HEK293 (cell line): ENCODE measurements around the gene THEMIS2.

Source experiments
- GLI2 ChIP-seq: fragments of 450-650 bp; formaldehyde crosslinking; IDR thresholded peaks from 2 replicates; pipeline ENCODE4; 2017; ENCODE audit warnings: missing biosample characterization, missing genetic modification characterization, low read depth, borderline replicate concordance
- GLIS2 ChIP-seq: fragments of 450-650 bp; formaldehyde crosslinking; IDR thresholded peaks from 2 replicates; pipeline ENCODE4 v1.5.1; 2016; ENCODE audit warnings: missing biosample characterization, missing genetic modification characterization
- HOXC10 ChIP-seq: sonication (generic); formaldehyde crosslinking; IDR thresholded peaks from 2 replicates; pipeline ENCODE4 v1.8.1; 2023; ENCODE audit warnings: mild to moderate bottlenecking, missing genetic modification reagents
- SP2 ChIP-seq: fragments of 450-650 bp; formaldehyde crosslinking; IDR thresholded peaks from 2 replicates; pipeline ENCODE4 v1.5.1; 2016; ENCODE audit warnings: missing biosample characterization, missing genetic modification characterization
- YY2 ChIP-seq: fragments of 450-650 bp; formaldehyde crosslinking; IDR thresholded peaks from 2 replicates; pipeline ENCODE4 v1.5.1; 2016; ENCODE audit warnings: missing biosample characterization, missing genetic modification characterization
- ZBTB17 ChIP-seq: fragments of 450-650 bp; formaldehyde crosslinking; IDR thresholded peaks from 2 replicates; pipeline ENCODE4 v1.5.1; 2016; ENCODE audit warnings: missing biosample characterization, missing genetic modification characterization
- ZNF121 ChIP-seq: fragments of 450-650 bp; formaldehyde crosslinking; IDR thresholded peaks from 2 replicates; pipeline ENCODE4 v1.5.1; 2016; ENCODE audit warnings: missing biosample characterization, missing genetic modification characterization
- ZNF138 ChIP-seq: fragments of 450-650 bp; formaldehyde crosslinking; IDR thresholded peaks from 2 replicates; pipeline ENCODE4 v1.5.1; 2016; ENCODE audit warnings: missing biosample characterization, missing genetic modification characterization, borderline replicate concordance
- ZNF155 ChIP-seq: fragments of 450-650 bp; formaldehyde crosslinking; IDR thresholded peaks from 2 replicates; pipeline ENCODE4 v1.5.1; 2016; ENCODE audit warnings: missing biosample characterization, missing genetic modification characterization
- ZNF19 ChIP-seq: fragments of 450-650 bp; formaldehyde crosslinking; IDR thresholded peaks from 2 replicates; pipeline ENCODE4; 2016; ENCODE audit warnings: missing biosample characterization, missing genetic modification characterization, low read depth
- ZNF221 ChIP-seq: fragments of 450-650 bp; formaldehyde crosslinking; IDR thresholded peaks from 2 replicates; pipeline ENCODE4 v1.5.1; 2017; ENCODE audit warnings: missing biosample characterization, missing genetic modification characterization, borderline replicate concordance
- ZNF24 ChIP-seq: fragments of 450-650 bp; formaldehyde crosslinking; IDR thresholded peaks from 2 replicates; pipeline ENCODE4 v1.5.1; 2016; ENCODE audit warnings: missing biosample characterization, missing genetic modification characterization
- ZNF324 ChIP-seq: fragments of 450-650 bp; formaldehyde crosslinking; IDR thresholded peaks from 2 replicates; pipeline ENCODE4 v1.5.1; 2016; ENCODE audit warnings: missing biosample characterization, missing genetic modification characterization
- ZNF335 ChIP-seq: fragments of 450-650 bp; formaldehyde crosslinking; conservative IDR thresholded peaks from 2 replicates; pipeline ENCODE4 v1.5.1; 2016; ENCODE audit warnings: missing biosample characterization, missing genetic modification characterization
- ZNF354C ChIP-seq: fragments of 450-650 bp; formaldehyde crosslinking; IDR thresholded peaks from 2 replicates; pipeline ENCODE4 v1.5.1; 2016; ENCODE audit warnings: missing biosample characterization, missing genetic modification characterization, low read depth, borderline replicate concordance
- ZNF423 ChIP-seq: fragments of 450-650 bp; formaldehyde crosslinking; IDR thresholded peaks from 2 replicates; pipeline ENCODE4 v1.5.1; 2016; ENCODE audit warnings: missing biosample characterization, missing genetic modification characterization
- ZNF548 ChIP-seq: fragments of 450-650 bp; formaldehyde crosslinking; IDR thresholded peaks from 2 replicates; pipeline ENCODE4 v1.5.1; 2016; ENCODE audit warnings: missing biosample characterization, missing genetic modification characterization
- ZNF560 ChIP-seq: fragments of 450-650 bp; formaldehyde crosslinking; IDR thresholded peaks from 2 replicates; pipeline ENCODE4 v1.5.1; 2017; ENCODE audit warnings: missing biosample characterization, missing genetic modification characterization, borderline replicate concordance
- ZNF600 ChIP-seq: fragments of 450-650 bp; formaldehyde crosslinking; IDR thresholded peaks from 2 replicates; pipeline ENCODE4 v1.5.1; 2016; ENCODE audit warnings: missing biosample characterization, missing genetic modification characterization
- ZXDB ChIP-seq: fragments of 450-650 bp; formaldehyde crosslinking; IDR thresholded peaks from 2 replicates; pipeline ENCODE4 v1.5.1; 2016; ENCODE audit warnings: missing biosample characterization, missing genetic modification characterization
- TF ChIP-seq, protein P1 (sequence below): fragments of 450-650 bp; formaldehyde crosslinking; IDR thresholded peaks from 2 replicates; pipeline ENCODE4 v1.5.1; 2016; ENCODE audit warnings: missing biosample characterization, missing genetic modification characterization
- TF ChIP-seq, protein P2 (sequence below): fragments of 450-650 bp; formaldehyde crosslinking; IDR thresholded peaks from 2 replicates; pipeline ENCODE4 v1.5.1; 2016; ENCODE audit warnings: missing biosample characterization, missing genetic modification characterization
- TF ChIP-seq, protein P3 (sequence below): fragments of 450-650 bp; formaldehyde crosslinking; IDR thresholded peaks from 2 replicates; pipeline ENCODE4 v1.5.1; 2016; ENCODE audit warnings: missing biosample characterization, missing genetic modification characterization
- TF ChIP-seq, protein P4 (sequence below): fragments of 450-650 bp; formaldehyde crosslinking; IDR thresholded peaks from 2 replicates; pipeline ENCODE4 v1.5.1; 2016; ENCODE audit warnings: missing biosample characterization, missing genetic modification characterization
- TF ChIP-seq, protein P5 (sequence below): fragments of 450-650 bp; formaldehyde crosslinking; IDR thresholded peaks from 2 replicates; pipeline ENCODE4 v1.5.1; 2016; ENCODE audit warnings: missing biosample characterization, missing genetic modification characterization, borderline replicate concordance

Gene THEMIS2

DNA sequence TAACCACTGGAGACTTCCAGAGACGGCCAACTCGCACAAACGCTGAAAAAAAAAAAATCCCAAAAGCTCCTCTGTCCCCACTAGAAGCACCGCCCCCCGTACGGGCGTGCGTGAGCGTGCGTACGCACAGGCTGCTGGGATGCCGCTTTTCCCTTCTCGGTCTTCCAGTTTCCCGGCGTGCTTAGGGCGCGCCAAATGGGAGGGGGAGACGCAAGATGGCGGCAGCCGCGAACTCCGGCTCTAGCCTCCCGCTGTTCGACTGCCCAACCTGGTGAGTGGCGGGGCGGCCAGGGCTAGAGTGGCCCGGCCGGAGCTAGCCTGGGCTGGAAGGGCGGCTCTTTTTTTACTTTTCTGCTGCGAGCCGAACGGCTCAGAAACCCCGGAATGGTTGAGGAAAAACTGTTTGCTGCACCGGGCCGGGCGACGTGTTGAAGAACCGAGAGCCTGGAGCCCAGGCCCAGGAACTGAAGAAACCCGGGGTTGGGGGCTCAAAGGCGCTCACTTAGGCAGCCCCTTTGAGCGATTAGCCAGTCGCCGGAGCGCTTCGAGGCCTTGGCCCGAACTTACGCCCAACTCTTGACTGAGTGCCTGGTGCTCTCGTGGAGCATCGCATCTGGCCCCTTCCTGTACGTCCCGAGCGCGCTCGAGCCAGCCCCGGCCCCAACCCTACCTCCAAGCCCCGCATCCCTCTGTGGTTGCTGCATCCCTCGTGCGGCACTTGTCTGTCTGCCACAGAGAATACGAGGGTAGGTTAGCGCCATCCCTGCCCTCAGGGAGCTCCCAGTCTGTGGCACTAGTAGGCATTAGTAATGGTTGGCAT is 41.5 kb upstream of the THEMIS2 start, which contains the start of gene PPP1R8 (continued):
- TF ChIP-seq, protein P1, sequence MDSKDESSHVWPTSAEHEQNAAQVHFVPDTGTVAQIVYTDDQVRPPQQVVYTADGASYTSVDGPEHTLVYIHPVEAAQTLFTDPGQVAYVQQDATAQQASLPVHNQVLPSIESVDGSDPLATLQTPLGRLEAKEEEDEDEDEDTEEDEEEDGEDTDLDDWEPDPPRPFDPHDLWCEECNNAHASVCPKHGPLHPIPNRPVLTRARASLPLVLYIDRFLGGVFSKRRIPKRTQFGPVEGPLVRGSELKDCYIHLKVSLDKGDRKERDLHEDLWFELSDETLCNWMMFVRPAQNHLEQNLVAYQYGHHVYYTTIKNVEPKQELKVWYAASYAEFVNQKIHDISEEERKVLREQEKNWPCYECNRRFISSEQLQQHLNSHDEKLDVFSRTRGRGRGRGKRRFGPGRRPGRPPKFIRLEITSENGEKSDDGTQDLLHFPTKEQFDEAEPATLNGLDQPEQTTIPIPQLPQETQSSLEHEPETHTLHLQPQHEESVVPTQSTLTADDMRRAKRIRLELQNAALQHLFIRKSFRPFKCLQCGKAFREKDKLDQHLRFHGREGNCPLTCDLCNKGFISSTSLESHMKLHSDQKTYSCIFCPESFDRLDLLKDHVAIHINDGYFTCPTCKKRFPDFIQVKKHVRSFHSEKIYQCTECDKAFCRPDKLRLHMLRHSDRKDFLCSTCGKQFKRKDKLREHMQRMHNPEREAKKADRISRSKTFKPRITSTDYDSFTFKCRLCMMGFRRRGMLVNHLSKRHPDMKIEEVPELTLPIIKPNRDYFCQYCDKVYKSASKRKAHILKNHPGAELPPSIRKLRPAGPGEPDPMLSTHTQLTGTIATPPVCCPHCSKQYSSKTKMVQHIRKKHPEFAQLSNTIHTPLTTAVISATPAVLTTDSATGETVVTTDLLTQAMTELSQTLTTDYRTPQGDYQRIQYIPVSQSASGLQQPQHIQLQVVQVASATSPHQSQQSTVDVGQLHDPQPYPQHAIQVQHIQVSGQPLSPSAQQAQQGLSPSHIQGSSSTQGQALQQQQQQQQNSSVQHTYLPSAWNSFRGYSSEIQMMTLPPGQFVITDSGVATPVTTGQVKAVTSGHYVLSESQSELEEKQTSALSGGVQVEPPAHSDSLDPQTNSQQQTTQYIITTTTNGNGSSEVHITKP (tag by site-specific recombination) = peak; percentile 24; the same call in 1 of the 2 replicates
- no peak for TF ChIP-seq ZNF560 (tag by site-specific recombination)
- TF ChIP-seq GLI2 = no peak
- TF ChIP-seq ZNF19 (tag by site-specific recombination) = no peak
- no peak for TF ChIP-seq ZNF221
- TF ChIP-seq ZNF138 = no peak
- TF ChIP-seq ZNF354C (tag by site-specific recombination) = no peak
- no peak for TF ChIP-seq ZNF121 (tag by site-specific recombination)
- TF ChIP-seq ZNF324 (tag by site-specific recombination) = peak; percentile 43; the same call in 1 of the 2 replicates
- TF ChIP-seq ZNF24 (tag by site-specific recombination) = peak; percentile 59; the same call in 1 of the 2 replicates
- peak; percentile 88 for TF ChIP-seq YY2 (tag by site-specific recombination)
- TF ChIP-seq, protein P2, sequence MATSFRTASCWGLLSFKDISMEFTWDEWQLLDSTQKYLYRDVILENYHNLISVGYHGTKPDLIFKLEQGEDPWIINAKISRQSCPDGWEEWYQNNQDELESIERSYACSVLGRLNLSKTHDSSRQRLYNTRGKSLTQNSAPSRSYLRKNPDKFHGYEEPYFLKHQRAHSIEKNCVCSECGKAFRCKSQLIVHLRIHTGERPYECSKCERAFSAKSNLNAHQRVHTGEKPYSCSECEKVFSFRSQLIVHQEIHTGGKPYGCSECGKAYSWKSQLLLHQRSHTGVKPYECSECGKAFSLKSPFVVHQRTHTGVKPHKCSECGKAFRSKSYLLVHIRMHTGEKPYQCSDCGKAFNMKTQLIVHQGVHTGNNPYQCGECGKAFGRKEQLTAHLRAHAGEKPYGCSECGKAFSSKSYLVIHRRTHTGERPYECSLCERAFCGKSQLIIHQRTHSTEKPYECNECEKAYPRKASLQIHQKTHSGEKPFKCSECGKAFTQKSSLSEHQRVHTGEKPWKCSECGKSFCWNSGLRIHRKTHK (tag by site-specific recombination) = no peak
- peak; percentile 95 for TF ChIP-seq ZBTB17 (tag by site-specific recombination)
- peak; percentile 85 for TF ChIP-seq ZNF335 (tag by site-specific recombination)
- TF ChIP-seq GLIS2 (tag by site-specific recombination) = no peak
- TF ChIP-seq ZXDB = peak; percentile 55; the same call in 1 of the 2 replicates
- peak; percentile 63; the same call in 1 of the 2 replicates for TF ChIP-seq HOXC10 (CRISPR knock-in tag)
- TF ChIP-seq, protein P3, sequence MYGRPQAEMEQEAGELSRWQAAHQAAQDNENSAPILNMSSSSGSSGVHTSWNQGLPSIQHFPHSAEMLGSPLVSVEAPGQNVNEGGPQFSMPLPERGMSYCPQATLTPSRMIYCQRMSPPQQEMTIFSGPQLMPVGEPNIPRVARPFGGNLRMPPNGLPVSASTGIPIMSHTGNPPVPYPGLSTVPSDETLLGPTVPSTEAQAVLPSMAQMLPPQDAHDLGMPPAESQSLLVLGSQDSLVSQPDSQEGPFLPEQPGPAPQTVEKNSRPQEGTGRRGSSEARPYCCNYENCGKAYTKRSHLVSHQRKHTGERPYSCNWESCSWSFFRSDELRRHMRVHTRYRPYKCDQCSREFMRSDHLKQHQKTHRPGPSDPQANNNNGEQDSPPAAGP = peak; percentile 41; the same call in 1 of the 2 replicates
- no peak for TF ChIP-seq ZNF155 (tag by site-specific recombination)
- TF ChIP-seq ZNF600 = no peak
- TF ChIP-seq, protein P4, sequence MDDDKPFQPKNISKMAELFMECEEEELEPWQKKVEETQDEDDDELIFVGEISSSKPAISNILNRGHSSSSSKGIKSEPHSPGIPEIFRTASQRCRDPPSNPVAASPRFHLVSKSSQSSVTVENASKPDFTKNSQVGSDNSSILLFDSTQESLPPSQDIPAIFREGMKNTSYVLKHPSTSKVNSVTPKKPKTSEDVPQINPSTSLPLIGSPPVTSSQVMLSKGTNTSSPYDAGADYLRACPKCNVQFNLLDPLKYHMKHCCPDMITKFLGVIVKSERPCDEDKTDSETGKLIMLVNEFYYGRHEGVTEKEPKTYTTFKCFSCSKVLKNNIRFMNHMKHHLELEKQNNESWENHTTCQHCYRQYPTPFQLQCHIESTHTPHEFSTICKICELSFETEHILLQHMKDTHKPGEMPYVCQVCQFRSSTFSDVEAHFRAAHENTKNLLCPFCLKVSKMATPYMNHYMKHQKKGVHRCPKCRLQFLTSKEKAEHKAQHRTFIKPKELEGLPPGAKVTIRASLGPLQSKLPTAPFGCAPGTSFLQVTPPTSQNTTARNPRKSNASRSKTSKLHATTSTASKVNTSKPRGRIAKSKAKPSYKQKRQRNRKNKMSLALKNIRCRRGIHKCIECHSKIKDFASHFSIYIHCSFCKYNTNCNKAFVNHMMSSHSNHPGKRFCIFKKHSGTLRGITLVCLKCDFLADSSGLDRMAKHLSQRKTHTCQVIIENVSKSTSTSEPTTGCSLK (tag by site-specific recombination) = no peak
- no peak for TF ChIP-seq ZNF548 (tag by site-specific recombination)
- TF ChIP-seq ZNF423 = no peak
- peak; percentile 60 for TF ChIP-seq SP2 (tag by site-specific recombination)
- TF ChIP-seq, protein P5, sequence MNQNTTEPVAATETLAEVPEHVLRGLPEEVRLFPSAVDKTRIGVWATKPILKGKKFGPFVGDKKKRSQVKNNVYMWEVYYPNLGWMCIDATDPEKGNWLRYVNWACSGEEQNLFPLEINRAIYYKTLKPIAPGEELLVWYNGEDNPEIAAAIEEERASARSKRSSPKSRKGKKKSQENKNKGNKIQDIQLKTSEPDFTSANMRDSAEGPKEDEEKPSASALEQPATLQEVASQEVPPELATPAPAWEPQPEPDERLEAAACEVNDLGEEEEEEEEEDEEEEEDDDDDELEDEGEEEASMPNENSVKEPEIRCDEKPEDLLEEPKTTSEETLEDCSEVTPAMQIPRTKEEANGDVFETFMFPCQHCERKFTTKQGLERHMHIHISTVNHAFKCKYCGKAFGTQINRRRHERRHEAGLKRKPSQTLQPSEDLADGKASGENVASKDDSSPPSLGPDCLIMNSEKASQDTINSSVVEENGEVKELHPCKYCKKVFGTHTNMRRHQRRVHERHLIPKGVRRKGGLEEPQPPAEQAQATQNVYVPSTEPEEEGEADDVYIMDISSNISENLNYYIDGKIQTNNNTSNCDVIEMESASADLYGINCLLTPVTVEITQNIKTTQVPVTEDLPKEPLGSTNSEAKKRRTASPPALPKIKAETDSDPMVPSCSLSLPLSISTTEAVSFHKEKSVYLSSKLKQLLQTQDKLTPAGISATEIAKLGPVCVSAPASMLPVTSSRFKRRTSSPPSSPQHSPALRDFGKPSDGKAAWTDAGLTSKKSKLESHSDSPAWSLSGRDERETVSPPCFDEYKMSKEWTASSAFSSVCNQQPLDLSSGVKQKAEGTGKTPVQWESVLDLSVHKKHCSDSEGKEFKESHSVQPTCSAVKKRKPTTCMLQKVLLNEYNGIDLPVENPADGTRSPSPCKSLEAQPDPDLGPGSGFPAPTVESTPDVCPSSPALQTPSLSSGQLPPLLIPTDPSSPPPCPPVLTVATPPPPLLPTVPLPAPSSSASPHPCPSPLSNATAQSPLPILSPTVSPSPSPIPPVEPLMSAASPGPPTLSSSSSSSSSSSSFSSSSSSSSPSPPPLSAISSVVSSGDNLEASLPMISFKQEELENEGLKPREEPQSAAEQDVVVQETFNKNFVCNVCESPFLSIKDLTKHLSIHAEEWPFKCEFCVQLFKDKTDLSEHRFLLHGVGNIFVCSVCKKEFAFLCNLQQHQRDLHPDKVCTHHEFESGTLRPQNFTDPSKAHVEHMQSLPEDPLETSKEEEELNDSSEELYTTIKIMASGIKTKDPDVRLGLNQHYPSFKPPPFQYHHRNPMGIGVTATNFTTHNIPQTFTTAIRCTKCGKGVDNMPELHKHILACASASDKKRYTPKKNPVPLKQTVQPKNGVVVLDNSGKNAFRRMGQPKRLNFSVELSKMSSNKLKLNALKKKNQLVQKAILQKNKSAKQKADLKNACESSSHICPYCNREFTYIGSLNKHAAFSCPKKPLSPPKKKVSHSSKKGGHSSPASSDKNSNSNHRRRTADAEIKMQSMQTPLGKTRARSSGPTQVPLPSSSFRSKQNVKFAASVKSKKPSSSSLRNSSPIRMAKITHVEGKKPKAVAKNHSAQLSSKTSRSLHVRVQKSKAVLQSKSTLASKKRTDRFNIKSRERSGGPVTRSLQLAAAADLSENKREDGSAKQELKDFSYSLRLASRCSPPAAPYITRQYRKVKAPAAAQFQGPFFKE (tag by site-specific recombination) = no peak
